ENCODE results near the gene DECR2. TPM values are rescaled to one million over a fixed set of nuclear protein-coding genes. Genes with fewer than 3 reads are reported as not detected.

Gene DECR2
- total and polyA plus RNA-seq, 2 donors (not counting 1 experiment from before 2014, with no cell fraction given), result 12.0 to 12.1 TPM

DNA sequence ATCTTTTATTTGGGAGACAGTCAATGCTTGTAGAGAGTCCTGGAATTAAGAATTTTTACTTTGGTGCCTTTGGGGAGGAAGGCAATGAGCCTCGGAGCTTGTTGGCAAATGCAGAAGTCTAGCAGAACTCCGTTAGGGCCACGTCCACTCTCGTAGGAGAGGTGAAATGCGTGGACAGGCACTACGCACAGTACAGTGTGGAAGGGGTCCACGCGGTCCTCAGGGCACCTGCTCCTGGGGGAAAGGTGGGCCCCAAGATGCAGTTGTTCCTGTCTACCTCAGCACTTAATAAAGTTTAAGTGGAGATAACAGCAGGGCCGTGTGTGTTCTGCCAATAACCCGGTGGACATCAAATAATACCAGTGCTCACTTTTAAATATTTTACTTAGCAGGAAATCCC lies 25.6 kb downstream of the DECR2 start:
- H3K27me3 ChIP-seq (ENCODE audit: control insufficient read depth, insufficient read depth, low read length), result no peaks in the 10 kb centered on the region
- H3K4me2 ChIP-seq (ENCODE audit: extremely low read depth, insufficient read depth, low read length), result peak overlapping the region; percentile 38
- no peak overlapping the region for H2AFZ ChIP-seq (ENCODE audit: low read length)
- DNase-seq (ENCODE audit: low read depth in 2 of 2), result no peak
- no peak overlapping the region for H3K9ac ChIP-seq (ENCODE audit: insufficient read depth, low read length)
- no peaks in the 10 kb centered on the region for H3K36me3 ChIP-seq (ENCODE audit: control insufficient read depth, insufficient read depth, low read length)
- peaks cover 3% of the 10 kb centered on the region for H3K4me1 ChIP-seq (ENCODE audit: control insufficient read depth, extremely low read depth, insufficient read depth, low read length)
- TF ChIP-seq, protein P1, sequence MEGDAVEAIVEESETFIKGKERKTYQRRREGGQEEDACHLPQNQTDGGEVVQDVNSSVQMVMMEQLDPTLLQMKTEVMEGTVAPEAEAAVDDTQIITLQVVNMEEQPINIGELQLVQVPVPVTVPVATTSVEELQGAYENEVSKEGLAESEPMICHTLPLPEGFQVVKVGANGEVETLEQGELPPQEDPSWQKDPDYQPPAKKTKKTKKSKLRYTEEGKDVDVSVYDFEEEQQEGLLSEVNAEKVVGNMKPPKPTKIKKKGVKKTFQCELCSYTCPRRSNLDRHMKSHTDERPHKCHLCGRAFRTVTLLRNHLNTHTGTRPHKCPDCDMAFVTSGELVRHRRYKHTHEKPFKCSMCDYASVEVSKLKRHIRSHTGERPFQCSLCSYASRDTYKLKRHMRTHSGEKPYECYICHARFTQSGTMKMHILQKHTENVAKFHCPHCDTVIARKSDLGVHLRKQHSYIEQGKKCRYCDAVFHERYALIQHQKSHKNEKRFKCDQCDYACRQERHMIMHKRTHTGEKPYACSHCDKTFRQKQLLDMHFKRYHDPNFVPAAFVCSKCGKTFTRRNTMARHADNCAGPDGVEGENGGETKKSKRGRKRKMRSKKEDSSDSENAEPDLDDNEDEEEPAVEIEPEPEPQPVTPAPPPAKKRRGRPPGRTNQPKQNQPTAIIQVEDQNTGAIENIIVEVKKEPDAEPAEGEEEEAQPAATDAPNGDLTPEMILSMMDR (conservative IDR thresholded peaks at IDR 0.05 in 1 of 2, IDR thresholded peaks at IDR 0.05 in 1 of 2; ENCODE audit: low read depth in 1 of 2, low read length in 2 of 2), result no peak
- no peak for TF ChIP-seq EZH2 (IDR thresholded peaks at IDR 0.05; ENCODE audit: low read length, missing control alignments)
- H3K9me3 ChIP-seq (ENCODE audit: control insufficient read depth, insufficient read depth, low read depth, low read length), result no peaks in the 10 kb centered on the region
- H3K79me2 ChIP-seq (ENCODE audit: control insufficient read depth, insufficient read depth, low read length), result peaks cover 25% of the 10 kb centered on the region
- no peak overlapping the region for H3K27ac ChIP-seq (ENCODE audit: insufficient read depth, low read length)
- H4K20me1 ChIP-seq (ENCODE audit: control insufficient read depth, extremely low read depth, insufficient read depth, low read length), result no peaks in the 10 kb centered on the region
- peak overlapping the region; percentile 51 to 83 (median 80) for H3K4me3 ChIP-seq (replicated peaks in 1 of 4; ENCODE audit: control extremely low read depth in 1 of 4, insufficient read depth in 1 of 4, low read depth in 3 of 4, low read length in 4 of 4)

DNA sequence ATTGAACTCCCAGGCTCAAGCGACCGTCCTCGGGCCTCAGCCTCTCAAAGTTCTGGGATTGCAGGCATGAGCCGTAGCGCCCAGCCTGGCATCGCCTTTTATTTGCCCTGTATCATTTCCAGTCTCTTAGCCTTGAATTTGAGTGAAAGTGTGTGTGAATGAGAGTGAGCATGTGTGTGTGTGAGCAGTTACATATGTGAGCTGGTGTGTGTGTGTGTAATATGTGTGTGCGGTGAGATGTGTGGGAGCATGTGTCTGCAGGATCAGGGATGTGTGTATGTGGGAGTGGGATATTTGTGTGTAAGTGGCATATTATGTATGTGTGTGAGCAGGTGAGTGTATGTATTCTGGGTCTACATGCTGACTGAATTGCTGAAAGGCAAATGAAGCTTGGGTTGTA lies 29.2 kb downstream of the DECR2 start:
- Histone ChIP-seq H3K79me2 (ENCODE audit: control insufficient read depth, insufficient read depth, low read length) (peaks cover 25% of the 10 kb centered on the region), H2AFZ (ENCODE audit: low read length) (no peak overlapping the region), H3K4me2 (ENCODE audit: extremely low read depth, insufficient read depth, low read length) (no peak overlapping the region), H4K20me1 (ENCODE audit: control insufficient read depth, extremely low read depth, insufficient read depth, low read length) (no peaks in the 10 kb centered on the region), H3K27me3 (ENCODE audit: control insufficient read depth, insufficient read depth, low read length) (no peaks in the 10 kb centered on the region), H3K36me3 (ENCODE audit: control insufficient read depth, insufficient read depth, low read length) (no peaks in the 10 kb centered on the region), H3K4me1 (ENCODE audit: control insufficient read depth, extremely low read depth, insufficient read depth, low read length) (no peaks in the 10 kb centered on the region), H3K9ac (ENCODE audit: insufficient read depth, low read length) (no peak overlapping the region), H3K9me3 (ENCODE audit: control insufficient read depth, insufficient read depth, low read depth, low read length) (no peaks in the 10 kb centered on the region), H3K4me3 (replicated peaks in 1 of 4; ENCODE audit: control extremely low read depth in 1 of 4, insufficient read depth in 1 of 4, low read depth in 3 of 4, low read length in 4 of 4) (no peak overlapping the region), H3K27ac (ENCODE audit: insufficient read depth, low read length) (no peak overlapping the region)
- DNase-seq (ENCODE audit: low read depth in 2 of 2), result no peak
- TF ChIP-seq, protein P1 (conservative IDR thresholded peaks at IDR 0.05 in 1 of 2, IDR thresholded peaks at IDR 0.05 in 1 of 2; ENCODE audit: low read depth in 1 of 2, low read length in 2 of 2), result no peak
- no peak for TF ChIP-seq EZH2 (IDR thresholded peaks at IDR 0.05; ENCODE audit: low read length, missing control alignments)

DNA sequence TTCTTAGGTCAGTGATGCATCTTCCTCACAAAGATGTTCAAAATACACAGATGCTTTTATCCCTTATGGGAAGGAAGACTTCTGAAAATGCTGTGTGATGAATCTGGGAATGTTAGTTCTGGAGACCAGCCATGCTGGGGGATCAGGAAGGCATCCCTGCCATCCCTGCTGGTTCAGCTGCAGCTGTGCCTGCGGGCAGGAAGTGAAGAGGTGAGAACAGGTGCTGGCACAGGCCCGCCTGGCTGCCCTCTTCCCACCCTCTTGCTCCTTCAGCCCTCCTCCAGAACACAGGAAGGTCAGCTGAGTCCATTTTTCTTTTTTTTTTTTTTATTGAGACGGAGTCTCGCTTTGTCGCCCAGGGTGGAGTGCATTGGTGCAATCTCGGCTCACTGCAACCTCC lies 38.9 kb downstream of the DECR2 start:
- Histone ChIP-seq H4K20me1 (ENCODE audit: control insufficient read depth, extremely low read depth, insufficient read depth, low read length) (no peaks in the 10 kb centered on the region), H3K9ac (ENCODE audit: insufficient read depth, low read length) (no peak overlapping the region), H2AFZ (ENCODE audit: low read length) (no peak overlapping the region), H3K4me1 (ENCODE audit: control insufficient read depth, extremely low read depth, insufficient read depth, low read length) (no peaks in the 10 kb centered on the region), H3K36me3 (ENCODE audit: control insufficient read depth, insufficient read depth, low read length) (no peaks in the 10 kb centered on the region), H3K27ac (ENCODE audit: insufficient read depth, low read length) (no peak overlapping the region), H3K4me3 (replicated peaks in 1 of 4; ENCODE audit: control extremely low read depth in 1 of 4, insufficient read depth in 1 of 4, low read depth in 3 of 4, low read length in 4 of 4) (no peak overlapping the region), H3K4me2 (ENCODE audit: extremely low read depth, insufficient read depth, low read length) (no peak overlapping the region), H3K79me2 (ENCODE audit: control insufficient read depth, insufficient read depth, low read length) (peaks cover 2% of the 10 kb centered on the region), H3K27me3 (ENCODE audit: control insufficient read depth, insufficient read depth, low read length) (no peaks in the 10 kb centered on the region), H3K9me3 (ENCODE audit: control insufficient read depth, insufficient read depth, low read depth, low read length) (no peaks in the 10 kb centered on the region)
- TF ChIP-seq EZH2 (IDR thresholded peaks at IDR 0.05; ENCODE audit: low read length, missing control alignments), result no peak
- TF ChIP-seq, protein P1 (conservative IDR thresholded peaks at IDR 0.05 in 1 of 2, IDR thresholded peaks at IDR 0.05 in 1 of 2; ENCODE audit: low read depth in 1 of 2, low read length in 2 of 2), result no peak
- no peak for DNase-seq (ENCODE audit: low read depth in 2 of 2)
